ENCODE data around the gene MYO18B. TPM values are rescaled to one million over a fixed set of nuclear protein-coding genes. Genes with fewer than 3 reads are reported as not detected.

Gene MYO18B
- total and polyA plus RNA-seq, 8 donors, result 0.05 to 0.47 (median 0.14) TPM

- WGBS, 2 donors, result 82 to 84% methylated on average over 10 of the region's 10 CpGs
- DNase-seq (no peak), ATAC-seq (no peak), FAIRE-seq (no peak)
- peaks cover 0 to 18% (median 0%) of the 10 kb centered on the region in 3 donors for H3K36me3 ChIP-seq
- no peak overlapping the region for H3K4me3 ChIP-seq
- H3K27ac ChIP-seq, result no peak overlapping the region
- no peaks in the 10 kb centered on the region for H3K9me3 ChIP-seq
- intact Hi-C loops (cut with DNase I), result no loop called here
- TF ChIP-seq, protein P1, sequence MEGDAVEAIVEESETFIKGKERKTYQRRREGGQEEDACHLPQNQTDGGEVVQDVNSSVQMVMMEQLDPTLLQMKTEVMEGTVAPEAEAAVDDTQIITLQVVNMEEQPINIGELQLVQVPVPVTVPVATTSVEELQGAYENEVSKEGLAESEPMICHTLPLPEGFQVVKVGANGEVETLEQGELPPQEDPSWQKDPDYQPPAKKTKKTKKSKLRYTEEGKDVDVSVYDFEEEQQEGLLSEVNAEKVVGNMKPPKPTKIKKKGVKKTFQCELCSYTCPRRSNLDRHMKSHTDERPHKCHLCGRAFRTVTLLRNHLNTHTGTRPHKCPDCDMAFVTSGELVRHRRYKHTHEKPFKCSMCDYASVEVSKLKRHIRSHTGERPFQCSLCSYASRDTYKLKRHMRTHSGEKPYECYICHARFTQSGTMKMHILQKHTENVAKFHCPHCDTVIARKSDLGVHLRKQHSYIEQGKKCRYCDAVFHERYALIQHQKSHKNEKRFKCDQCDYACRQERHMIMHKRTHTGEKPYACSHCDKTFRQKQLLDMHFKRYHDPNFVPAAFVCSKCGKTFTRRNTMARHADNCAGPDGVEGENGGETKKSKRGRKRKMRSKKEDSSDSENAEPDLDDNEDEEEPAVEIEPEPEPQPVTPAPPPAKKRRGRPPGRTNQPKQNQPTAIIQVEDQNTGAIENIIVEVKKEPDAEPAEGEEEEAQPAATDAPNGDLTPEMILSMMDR (IDR thresholded peaks at IDR 0.05), result no peak
- H3K27me3 ChIP-seq, result no peaks in the 10 kb centered on the region
- no peaks in the 10 kb centered on the region for H3K4me1 ChIP-seq
These were observed 23.7 kb upstream of the MYO18B start for GRCh38 chr22:25718135-25718840.

GRCh38 chr22:25722223-25722622, 19.8 kb upstream of the MYO18B start:
- 84 to 90% methylated on average over 16 of the region's 16 CpGs for WGBS, 2 donors
- FAIRE-seq (no peak), ATAC-seq (no peak), DNase-seq (no peak)
- Histone ChIP-seq H3K27me3 (no peaks in the 10 kb centered on the region), H3K27ac (no peak overlapping the region), H3K36me3 (peaks cover 0 to 12% (median 0%) of the 10 kb centered on the region in 3 donors), H3K9me3 (no peaks in the 10 kb centered on the region), H3K4me1 (no peaks in the 10 kb centered on the region), H3K4me3 (no peak overlapping the region)
- TF ChIP-seq, protein P1 (IDR thresholded peaks at IDR 0.05), result no peak
- intact Hi-C loops (cut with DNase I), result no loop called here

DNA sequence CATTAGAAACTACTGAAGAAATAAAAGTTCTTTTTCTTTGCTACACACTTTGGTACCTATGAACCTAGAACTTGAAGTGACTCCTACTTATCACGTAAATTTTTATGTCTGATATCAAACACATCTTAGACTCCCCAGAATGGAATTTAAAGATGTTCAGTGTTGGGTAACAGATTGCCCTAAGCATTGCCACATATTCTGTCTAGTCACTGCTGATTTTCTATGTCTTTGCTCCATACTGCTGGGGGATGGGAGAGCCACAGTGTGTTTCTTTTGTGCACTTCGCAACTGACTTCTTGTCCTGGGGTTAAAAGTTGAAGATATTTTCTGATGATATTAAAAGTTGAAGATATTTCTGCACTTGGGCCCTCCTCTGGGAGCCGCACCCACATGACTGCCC, 19.4 kb upstream of the MYO18B start:
- WGBS, 2 donors, result 87 to 91% methylated on average over 3 of the region's 3 CpGs
- Histone ChIP-seq H3K27me3 (no peaks in the 10 kb centered on the region), H3K4me3 (no peak overlapping the region), H3K9me3 (no peaks in the 10 kb centered on the region), H3K4me1 (no peaks in the 10 kb centered on the region), H3K36me3 (peaks cover 0 to 12% (median 0%) of the 10 kb centered on the region in 3 donors), H3K27ac (no peak overlapping the region)
- DNase-seq, result no peak
- ATAC-seq, result no peak
- intact Hi-C loops (cut with DNase I), result no loop called here
- TF ChIP-seq, protein P1 (IDR thresholded peaks at IDR 0.05), result no peak
- no peak for FAIRE-seq

- ATAC-seq (no peak), DNase-seq (no peak), FAIRE-seq (no peak)
- intact Hi-C loops (cut with DNase I), result no loop called here
- no peaks in the 10 kb centered on the region for H3K27me3 ChIP-seq
- 36 to 40% methylated on average over 4 of the region's 4 CpGs for WGBS, 2 donors
- peaks cover 0 to 12% (median 0%) of the 10 kb centered on the region in 3 donors for H3K36me3 ChIP-seq
- TF ChIP-seq, protein P1 (IDR thresholded peaks at IDR 0.05), result no peak
- no peaks in the 10 kb centered on the region for H3K4me1 ChIP-seq
- H3K4me3 ChIP-seq, result no peak overlapping the region
- H3K27ac ChIP-seq, result no peak overlapping the region
- no peaks in the 10 kb centered on the region for H3K9me3 ChIP-seq
These were observed 15.7 kb upstream of the MYO18B start for GRCh38 chr22:25726241-25726640.

DNA sequence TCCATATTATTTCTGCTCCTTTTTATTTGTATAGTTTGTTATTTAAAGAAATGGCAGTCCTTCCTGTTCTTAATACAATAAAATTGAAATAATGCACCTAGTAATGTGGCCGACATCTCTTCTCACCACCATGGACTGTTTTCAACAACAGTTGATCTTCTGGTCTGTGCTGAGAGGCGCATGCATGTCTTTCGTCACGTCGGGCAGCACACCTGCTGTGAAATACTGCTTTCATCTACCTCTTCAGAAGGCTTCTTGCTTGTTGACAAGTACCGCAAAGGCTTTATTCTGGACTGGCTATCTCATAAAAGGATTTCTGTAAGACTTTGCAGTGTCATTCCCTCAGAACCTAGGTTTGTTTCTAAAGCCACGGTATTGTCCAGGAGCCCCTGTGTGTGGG, 13.9 kb upstream of the MYO18B start:
- Histone ChIP-seq H3K9me3 (no peaks in the 10 kb centered on the region), H3K27me3 (no peaks in the 10 kb centered on the region), H3K4me1 (no peaks in the 10 kb centered on the region), H3K36me3 (peaks cover 0 to 2% (median 0%) of the 10 kb centered on the region in 3 donors), H3K27ac (no peak overlapping the region), H3K4me3 (no peak overlapping the region)
- no peak for FAIRE-seq
- ATAC-seq, result no peak
- DNase-seq, result no peak
- intact Hi-C loops (cut with DNase I), result no loop called here
- TF ChIP-seq, protein P1 (IDR thresholded peaks at IDR 0.05), result no peak
- WGBS, 2 donors, result 83 to 90% methylated on average over 7 of the region's 7 CpGs
